Psoas muscle (tissue), 8 donors: ENCODE results near the gene FAM107B. TPM values are rescaled to one million over a fixed set of nuclear protein-coding genes. Genes with fewer than 3 reads are reported as not detected.

Source experiments
- ATAC-seq, 4 donors: fragments of 200-7000 bp; cut with Tn5 transposase; one replicate each; pipeline ENCODE4 v1.9.1; 2020; ENCODE audit warnings: moderate library complexity in 3 of 4, mild to moderate bottlenecking in 2 of 4
- DNase-seq, 2 donors: peaks; one replicate each; pipeline ENCODE4 v3.0.0-alpha.2; 2020
- H3K27ac ChIP-seq: fragments of 200-600 bp; one replicate; pipeline ENCODE4 v1.8.0; 2022
- H3K27me3 ChIP-seq, 3 donors: fragments of 200-600 bp in 1 of 3; one replicate each; pipeline versions ENCODE4 v1.6.1 to v1.8.0; 2013 to 2022; ENCODE audit warnings: low read length in 2 of 3, mild to moderate bottlenecking in 2 of 3, moderate library complexity in 1 of 3; ENCODE audit not compliant: insufficient read depth in 3 of 3
- H3K36me3 ChIP-seq, 2 donors: fragments of 200-600 bp in 1 of 2; one replicate each; pipeline versions ENCODE4 v1.6.1 to v1.8.0; 2013 to 2022; ENCODE audit warnings: low read depth in 1 of 2, mild to moderate bottlenecking in 1 of 2, moderate library complexity in 1 of 2; ENCODE audit not compliant: insufficient read depth in 1 of 2
- H3K4me1 ChIP-seq: fragments of 200-600 bp; one replicate; pipeline ENCODE4 v1.8.0; 2022
- H3K4me3 ChIP-seq: fragments of 200-600 bp; one replicate; pipeline ENCODE4 v1.8.0; 2022; ENCODE audit warnings: mild to moderate bottlenecking
- H3K9me3 ChIP-seq: fragments of 200-600 bp; one replicate; pipeline ENCODE4 v1.8.0; 2022
- CTCF ChIP-seq: fragments of 200-600 bp; IDR thresholded peaks from one replicate; pipeline ENCODE4 v1.8.0; 2022; ENCODE audit warnings: antibody characterized with exemption
- WGBS, 3 donors: extraction: QIAGEN DNeasy Blood & Tissue Kit; methylation state at CpG; one replicate each; pipeline versions ENCODE4 v1.1.6 to v1.1.7; 2013; 5-methylcytosine and 5-hydroxymethylcytosine counted together
- intact Hi-C, 2 donors: fragments of 100-400 bp; cut with DNase I; formaldehyde crosslinking; loops; one replicate each; pipeline versions ENCODE4 v1.11.0 to v1.14.2; 2022
- polyA plus RNA-seq, 3 donors: library from polyadenylated mRNA; stranded (reverse); fragments of 200-250 nt; gene quantifications; one replicate each; pipeline ENCODE4 v1.2.3, GENCODE V29; 2013
- total RNA-seq, 4 donors: library from RNA; stranded (reverse); fragmentation: NEBNext Ultra II Directional in 2 of 4; extraction: Animal tissue kit (Norgen Biotek cat#: 25700) in 2 of 4; gene quantifications; one replicate each; pipeline versions ENCODE4 v1.2.1 to v1.2.4, GENCODE V29; 2021 to 2023
- donor health status: healthy with polysubstance abuse.
- donor health status: DM: no; HTN: no; CAD: no; lungs with moderate emphysema.
- donor health status: Bipolar disorder and iron deficiency.
- donor health status: healthy.
- donor health status: DM: yes; HTN: yes; CAD: no.
- donor health status: DM: no; HTN: no; CAD: no.
- donor health status: DM: no; HTN: no; CAD: no.
- donor health status: DM: yes; HTN: yes; CAD: no.

The FAM107B gene
- total and polyA plus RNA-seq, 7 donors = 1.0 to 3.1 (median 1.8) TPM

- H3K4me1 ChIP-seq = no peaks in the 10 kb centered on the region
- no peaks in the 10 kb centered on the region for H3K36me3 ChIP-seq
- ATAC-seq (no peak), DNase-seq (no peak)
- 77 to 87% (median 84%) methylated on average over 5 of the region's 5 CpGs for WGBS, 3 donors
- no peaks in the 10 kb centered on the region for H3K9me3 ChIP-seq
- intact Hi-C loops = no loop called here
- no peak for TF ChIP-seq CTCF
- no peak overlapping the region for H3K27ac ChIP-seq
- H3K27me3 ChIP-seq = peaks cover 0 to 2% (median 0%) of the 10 kb centered on the region in 3 donors
- H3K4me3 ChIP-seq = no peak overlapping the region
Measured at GRCh38 chr10:14761372-14761771, 13.3 kb downstream of the FAM107B start.

GRCh38 chr10:14758994-14759664, 15.6 kb downstream of the FAM107B start:
- H3K27me3 ChIP-seq = peaks cover 0 to 2% (median 0%) of the 10 kb centered on the region in 3 donors
- H3K9me3 ChIP-seq = no peaks in the 10 kb centered on the region
- H3K36me3 ChIP-seq = no peaks in the 10 kb centered on the region
- TF ChIP-seq CTCF = no peak
- no peak overlapping the region for H3K4me3 ChIP-seq
- no peak overlapping the region for H3K27ac ChIP-seq
- intact Hi-C loops = no loop called here
- no peak for ATAC-seq
- DNase-seq = no peak
- 88 to 90% (median 90%) methylated on average over 8 of the region's 8 CpGs for WGBS, 3 donors
- no peaks in the 10 kb centered on the region for H3K4me1 ChIP-seq

- 90 to 95% (median 93%) methylated on average over 9 of the region's 9 CpGs for WGBS, 3 donors
- no peaks in the 10 kb centered on the region for H3K36me3 ChIP-seq
- no peaks in the 10 kb centered on the region for H3K4me1 ChIP-seq
- ATAC-seq (no peak), DNase-seq (no peak)
- TF ChIP-seq CTCF = no peak
- H3K27me3 ChIP-seq = peaks cover 0 to 2% (median 0%) of the 10 kb centered on the region in 3 donors
- intact Hi-C loops = no loop called here
- H3K27ac ChIP-seq = no peak overlapping the region
- H3K9me3 ChIP-seq = no peaks in the 10 kb centered on the region
- no peak overlapping the region for H3K4me3 ChIP-seq
Measured at GRCh38 chr10:14758451-14758850, 16.2 kb downstream of the FAM107B start.

- intact Hi-C loops = no loop called here
- no peak for TF ChIP-seq CTCF
- H3K27ac ChIP-seq = no peak overlapping the region
- H3K4me1 ChIP-seq = no peaks in the 10 kb centered on the region
- DNase-seq = no peak
- no peak overlapping the region for H3K4me3 ChIP-seq
- H3K36me3 ChIP-seq = no peaks in the 10 kb centered on the region
- ATAC-seq = no peak
- peaks cover 0 to 2% (median 0%) of the 10 kb centered on the region in 3 donors for H3K27me3 ChIP-seq
- H3K9me3 ChIP-seq = no peaks in the 10 kb centered on the region
- 71 to 81% (median 75%) methylated on average over 7 of the region's 7 CpGs for WGBS, 3 donors
Measured at GRCh38 chr10:14757986-14758385, 16.7 kb downstream of the FAM107B start.

- TF ChIP-seq CTCF = no peak
Measured at GRCh38 chr10:14757394-14757793, 17.3 kb downstream of the FAM107B start.

More at GRCh38 chr10:14757394-14757793, 17.3 kb downstream of the FAM107B start:
- H3K27me3 ChIP-seq = no peaks in the 10 kb centered on the region
- ATAC-seq (no peak), DNase-seq (no peak)
- no peaks in the 10 kb centered on the region for H3K36me3 ChIP-seq
- 75 to 77% (median 77%) methylated on average over 6 of the region's 6 CpGs for WGBS, 3 donors
- intact Hi-C loops = no loop called here
- no peaks in the 10 kb centered on the region for H3K4me1 ChIP-seq
- H3K27ac ChIP-seq = no peak overlapping the region
- H3K9me3 ChIP-seq = no peaks in the 10 kb centered on the region
- H3K4me3 ChIP-seq = no peak overlapping the region
